ENCODE results near the gene MUC6. TPM values are rescaled to one million over a fixed set of nuclear protein-coding genes. Genes with fewer than 3 reads are reported as not detected.

MUC6 gene
- polyA plus RNA-seq, 1 of the 3 experiments (the other 2 are of a cell fraction), result not detected

DNA sequence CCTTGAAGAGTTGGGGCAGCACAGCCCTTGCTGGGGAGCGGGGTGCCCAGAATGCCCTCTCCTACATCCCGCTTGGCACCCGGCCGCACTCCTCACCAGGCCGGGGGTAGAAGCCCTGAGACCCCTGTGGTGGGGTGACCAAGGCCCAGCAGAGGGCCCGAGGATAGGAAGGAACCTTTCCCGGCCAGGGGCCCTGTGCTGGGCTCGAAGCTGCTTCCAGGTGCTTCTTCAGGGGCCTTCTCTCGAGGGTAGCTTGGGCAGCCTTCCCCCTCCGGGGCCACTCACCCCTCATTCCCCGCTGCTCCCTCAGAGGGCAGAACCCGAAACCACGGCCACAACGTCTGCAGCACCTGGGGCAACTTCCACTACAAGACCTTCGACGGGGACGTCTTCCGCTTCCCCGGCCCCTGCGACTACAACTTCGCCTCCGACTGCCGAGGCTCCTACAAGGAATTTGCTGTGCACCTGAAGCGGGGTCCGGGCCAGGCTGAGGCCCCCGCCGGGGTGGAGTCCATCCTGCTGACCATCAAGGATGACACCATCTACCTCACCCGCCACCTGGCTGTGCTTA is 38.9 kb upstream of the MUC6 start:
- Histone ChIP-seq H3K4me3 (ENCODE audit: low read depth in 2 of 2, low read length in 1 of 2) (no peak overlapping the region), H3K4me1 (ENCODE audit: control insufficient read depth in 1 of 2, insufficient read depth in 2 of 2, low read depth in 1 of 2, low read length in 1 of 2) (peaks cover 0 to 5% of the 10 kb centered on the region in 2 experiments; a peak in 1 of 4 replicates), H3K36me3 (replicated peaks in 1 of 2; ENCODE audit: control insufficient read depth in 1 of 2, insufficient read depth in 2 of 2, low read length in 1 of 2) (no peaks in the 10 kb centered on the region), H3K9me2 (no peaks in the 10 kb centered on the region), H4K20me1 (ENCODE audit: insufficient read depth) (no peaks in the 10 kb centered on the region), H3K27ac (ENCODE audit: low read depth in 2 of 2, low read length in 1 of 2) (no peak overlapping the region), H3K9me3 (no peaks in the 10 kb centered on the region), H3K4me2 (no peak overlapping the region), H3K79me2 (ENCODE audit: insufficient read depth) (no peaks in the 10 kb centered on the region), H2AFZ (ENCODE audit: low read depth) (no peak overlapping the region), H3F3A (replicated peaks; ENCODE audit: insufficient read depth) (no peaks in the 10 kb centered on the region), H3K27me3 (ENCODE audit: insufficient read depth) (no peaks in the 10 kb centered on the region), H3K9ac (no peak overlapping the region)
- DNase-seq, result no peak
- 87% methylated on average over 19 of the region's 28 CpGs for WGBS (ENCODE audit: low lambda C conversion rate)
- TF ChIP-seq POLR2AphosphoS5 (IDR thresholded peaks at IDR 0.05; ENCODE audit: low read depth, low read length), result no peak
- TF ChIP-seq, protein P1, sequence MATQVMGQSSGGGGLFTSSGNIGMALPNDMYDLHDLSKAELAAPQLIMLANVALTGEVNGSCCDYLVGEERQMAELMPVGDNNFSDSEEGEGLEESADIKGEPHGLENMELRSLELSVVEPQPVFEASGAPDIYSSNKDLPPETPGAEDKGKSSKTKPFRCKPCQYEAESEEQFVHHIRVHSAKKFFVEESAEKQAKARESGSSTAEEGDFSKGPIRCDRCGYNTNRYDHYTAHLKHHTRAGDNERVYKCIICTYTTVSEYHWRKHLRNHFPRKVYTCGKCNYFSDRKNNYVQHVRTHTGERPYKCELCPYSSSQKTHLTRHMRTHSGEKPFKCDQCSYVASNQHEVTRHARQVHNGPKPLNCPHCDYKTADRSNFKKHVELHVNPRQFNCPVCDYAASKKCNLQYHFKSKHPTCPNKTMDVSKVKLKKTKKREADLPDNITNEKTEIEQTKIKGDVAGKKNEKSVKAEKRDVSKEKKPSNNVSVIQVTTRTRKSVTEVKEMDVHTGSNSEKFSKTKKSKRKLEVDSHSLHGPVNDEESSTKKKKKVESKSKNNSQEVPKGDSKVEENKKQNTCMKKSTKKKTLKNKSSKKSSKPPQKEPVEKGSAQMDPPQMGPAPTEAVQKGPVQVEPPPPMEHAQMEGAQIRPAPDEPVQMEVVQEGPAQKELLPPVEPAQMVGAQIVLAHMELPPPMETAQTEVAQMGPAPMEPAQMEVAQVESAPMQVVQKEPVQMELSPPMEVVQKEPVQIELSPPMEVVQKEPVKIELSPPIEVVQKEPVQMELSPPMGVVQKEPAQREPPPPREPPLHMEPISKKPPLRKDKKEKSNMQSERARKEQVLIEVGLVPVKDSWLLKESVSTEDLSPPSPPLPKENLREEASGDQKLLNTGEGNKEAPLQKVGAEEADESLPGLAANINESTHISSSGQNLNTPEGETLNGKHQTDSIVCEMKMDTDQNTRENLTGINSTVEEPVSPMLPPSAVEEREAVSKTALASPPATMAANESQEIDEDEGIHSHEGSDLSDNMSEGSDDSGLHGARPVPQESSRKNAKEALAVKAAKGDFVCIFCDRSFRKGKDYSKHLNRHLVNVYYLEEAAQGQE (IDR thresholded peaks at IDR 0.05; ENCODE audit: low read depth, low read length), result no peak
- no peak for TF ChIP-seq FOXM1 (IDR thresholded peaks at IDR 0.05; ENCODE audit: low read depth)
- no peak for TF ChIP-seq JUND (IDR thresholded peaks at IDR 0.05)
- no peak for TF ChIP-seq FOXJ3 (CRISPR knock-in tag; IDR thresholded peaks at IDR 0.05)
- TF ChIP-seq TEAD4 (IDR thresholded peaks at IDR 0.05; ENCODE audit: borderline replicate concordance, insufficient read depth), result no peak
- TF ChIP-seq, protein P2, sequence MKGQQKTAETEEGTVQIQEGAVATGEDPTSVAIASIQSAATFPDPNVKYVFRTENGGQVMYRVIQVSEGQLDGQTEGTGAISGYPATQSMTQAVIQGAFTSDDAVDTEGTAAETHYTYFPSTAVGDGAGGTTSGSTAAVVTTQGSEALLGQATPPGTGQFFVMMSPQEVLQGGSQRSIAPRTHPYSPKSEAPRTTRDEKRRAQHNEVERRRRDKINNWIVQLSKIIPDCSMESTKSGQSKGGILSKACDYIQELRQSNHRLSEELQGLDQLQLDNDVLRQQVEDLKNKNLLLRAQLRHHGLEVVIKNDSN (IDR thresholded peaks at IDR 0.05; ENCODE audit: borderline replicate concordance, low read depth), result no peak
- no peak for TF ChIP-seq TAF1 (IDR thresholded peaks at IDR 0.05; ENCODE audit: borderline replicate concordance, low read depth, low read length)
- no peak for TF ChIP-seq NFIC (IDR thresholded peaks at IDR 0.05; ENCODE audit: borderline replicate concordance)
- no peak for TF ChIP-seq EP300 (IDR thresholded peaks at IDR 0.05; ENCODE audit: borderline replicate concordance in 1 of 2, low read depth in 1 of 2, low read length in 1 of 2)
- no peak for TF ChIP-seq SMC3 (IDR thresholded peaks at IDR 0.05; ENCODE audit: low read depth, low read length)
- TF ChIP-seq NRF1 (IDR thresholded peaks at IDR 0.05; ENCODE audit: low read depth, low read length), result no peak
- ChIA-PET POLR2A (no interaction called here), CTCF (interaction anchor here (0.9 to 1.0 kb wide), 2 partner anchors 22 to 29 kb away, joined by 3 read pairs; no protein-coding TSS in a partner anchor)

Measured in SK-N-SH (cell line).